K562 (cell line): ENCODE measurements around the gene TUBD1. TPM values are rescaled to one million over a fixed set of nuclear protein-coding genes. Genes with fewer than 3 reads are reported as not detected.

Experiments
- ATAC-seq: fragments of 200-7000 bp; cut with Tn5 transposase; 3 replicates; pipeline ENCODE4 v1.9.1; 2020; ENCODE audit warnings: moderate library complexity
- BruUV-seq: library from RNA; stranded (reverse); fragments of 400-500 nt; replicated peaks from 2 replicates; lab custom pipeline; 2021; lab: Mats Ljungman, UMichigan
- CTCF ChIA-PET: fragments of 300-600 bp; formaldehyde crosslinking; extraction: SDS; loops from one replicate; lab custom pipeline; 2021; ENCODE audit warnings: low intra/inter-chr PET ratio; lab: Yijun Ruan, JAX
- POLR2A ChIA-PET: fragments of 300-600, 350-650 bp; sonication (Branson Sonifier 250); formaldehyde crosslinking; extraction: SDS; loops from one replicate; lab custom pipeline; 2021; ENCODE audit warnings: antibody characterized with exemption, inconsistent platforms; lab: Yijun Ruan, JAX
- DNase-seq, 4 experiments: peaks; one replicate each; pipeline versions ENCODE4 v3.0.0 to v3.0.0-alpha.2; 2011 to 2018; ENCODE audit warnings: low spot score in 3 of 4, mixed read lengths in 3 of 4; ENCODE audit errors: extremely low read depth in 1 of 4
- FAIRE-seq: peaks from 2 replicates; lab custom pipeline; 2011; peaks lifted over from hg19 to GRCh38; lab: Jason Lieb, UNC
- H2AFZ ChIP-seq: 2 replicates; pipeline ENCODE4 v1.6.0; 2011; ENCODE audit warnings: low read depth, low read length, control low read depth, inconsistent platforms
- H3K27ac ChIP-seq: fragments of 200-600 bp; 3 replicates; pipeline ENCODE4 v1.8.0; 2011; ENCODE audit warnings: low read depth, mild to moderate bottlenecking, control low read depth, inconsistent platforms, low read length, moderate library complexity, mixed read lengths; ENCODE audit errors: extremely low read depth
- H3K27me3 ChIP-seq, 2 experiments: fragments of 300-600 bp in 1 of 2; 2 replicates in 1 of 2; 3 replicates in 1 of 2; pipeline versions ENCODE4 v1.6.0 to v1.8.0; 2011; ENCODE audit warnings: inconsistent platforms in 2 of 2, low read length in 2 of 2, mild to moderate bottlenecking in 1 of 2, mixed read lengths in 1 of 2, moderate library complexity in 1 of 2; ENCODE audit not compliant: control insufficient read depth in 2 of 2, insufficient read depth in 2 of 2
- H3K36me3 ChIP-seq: fragments of 300-600 bp; 3 replicates; pipeline ENCODE4 v1.8.0; 2011; ENCODE audit warnings: mild to moderate bottlenecking, low read length, inconsistent platforms; ENCODE audit not compliant: control insufficient read depth, insufficient read depth
- H3K4me1 ChIP-seq, 2 experiments: fragments of 200-600 bp in 1 of 2; replicated peaks in 1 of 2; 2 replicates in 1 of 2; 3 replicates in 1 of 2; pipeline versions ENCODE4 v1.5.1 to v1.8.0; 2011; ENCODE audit warnings: inconsistent platforms in 2 of 2, low read length in 2 of 2, mild to moderate bottlenecking in 1 of 2, mixed read lengths in 1 of 2, moderate library complexity in 1 of 2; ENCODE audit not compliant: control insufficient read depth in 2 of 2, insufficient read depth in 2 of 2
- H3K4me2 ChIP-seq: 2 replicates; pipeline ENCODE4 v1.6.1; 2011; ENCODE audit warnings: low read length, control low read depth, inconsistent platforms, mixed read lengths; ENCODE audit not compliant: insufficient read depth
- H3K4me3 ChIP-seq: fragments of 200-600 bp; sonication (generic), shearing (Covaris generic); 2 replicates; pipeline ENCODE4 v1.5.1; 2016; ENCODE audit warnings: control low read depth, inconsistent platforms
- H3K79me2 ChIP-seq: fragments of 200-600 bp; 3 replicates; pipeline ENCODE4 v1.8.0; 2011; ENCODE audit warnings: low read length, inconsistent platforms; ENCODE audit not compliant: control insufficient read depth, insufficient read depth
- H3K9ac ChIP-seq, 2 experiments: 2 replicates each; pipeline versions ENCODE4 v1.6.0 to v1.6.1; 2011; ENCODE audit warnings: low read depth in 2 of 2, low read length in 2 of 2, control low read depth in 1 of 2, inconsistent platforms in 1 of 2, mild to moderate bottlenecking in 1 of 2, mixed read lengths in 1 of 2; ENCODE audit not compliant: insufficient read depth in 1 of 2
- H3K9me1 ChIP-seq: one replicate; pipeline ENCODE4 v1.6.0; 2011; ENCODE audit warnings: inconsistent platforms, mild to moderate bottlenecking, low read length, moderate library complexity; ENCODE audit not compliant: control insufficient read depth, insufficient read depth
- H3K9me3 ChIP-seq: replicated peaks from 2 replicates; pipeline ENCODE4 v1.5.1; 2011; ENCODE audit warnings: low read depth, low read length, inconsistent platforms; ENCODE audit not compliant: control insufficient read depth, insufficient read depth
- H4K20me1 ChIP-seq: replicated peaks from 2 replicates; pipeline ENCODE4 v1.6.1; 2011; ENCODE audit warnings: low read length, inconsistent platforms, mixed read lengths; ENCODE audit not compliant: control insufficient read depth, insufficient read depth
- CBX3 ChIP-seq, 2 experiments: IDR thresholded peaks; 1 replicate in 1 of 2; 2 replicates in 1 of 2; pipeline ENCODE4 v1.6.1; 2012; ENCODE audit warnings: inconsistent platforms in 2 of 2, low read length in 2 of 2, borderline replicate concordance in 1 of 2, control low read depth in 1 of 2
- CXXC5 ChIP-seq: fragments of 250-450 bp; sonication (Bioruptor Pico); IDR thresholded peaks from 2 replicates; pipeline ENCODE4 v1.8.0; 2022; ENCODE audit warnings: inconsistent platforms, mild to moderate bottlenecking, moderate library complexity
- EGR1 ChIP-seq: fragments of 450-650 bp; conservative IDR thresholded peaks from 2 replicates; pipeline ENCODE4 v1.6.1; 2017; ENCODE audit warnings: mild to moderate bottlenecking
- GATA2 ChIP-seq: sonication (generic); formaldehyde crosslinking; IDR thresholded peaks from 2 replicates; pipeline ENCODE4 v1.4.0; 2020; ENCODE audit warnings: mild to moderate bottlenecking, missing genetic modification reagents
- KLF6 ChIP-seq: fragments of 250-450 bp; sonication (Bioruptor Pico); IDR thresholded peaks from 2 replicates; pipeline ENCODE4 v1.4.0; 2020; ENCODE audit warnings: mild to moderate bottlenecking, moderate library complexity, borderline replicate concordance
- SP2 ChIP-seq: IDR thresholded peaks from 2 replicates; pipeline ENCODE4 v1.6.1; 2011; ENCODE audit warnings: mild to moderate bottlenecking, low read depth, low read length, moderate library complexity; ENCODE audit not compliant: poor library complexity, severe bottlenecking; ENCODE audit errors: extremely low read depth
- WGBS: fragments of 100-300 bp; shearing (Covaris generic); methylation state at CpG from one replicate; pipeline ENCODE4 v1.1.6; 2016; ENCODE audit warnings: low coverage, mixed read lengths; ENCODE audit not compliant: insufficient coverage; ENCODE audit errors: missing lambda C conversion rate; 5-methylcytosine and 5-hydroxymethylcytosine counted together
- in situ Hi-C: fragments of 300-500 bp; cut with MboI; formaldehyde crosslinking; loops from 4 replicates; pipeline ENCODE4 v1.15.0; 2018; ENCODE audit warnings: inconsistent platforms, mixed read lengths
- intact Hi-C: fragments of 100-400 bp; cut with micrococcal nuclease; formaldehyde crosslinking; loops from 2 replicates; pipeline ENCODE4 v1.14.2; 2022
- polyA plus RNA-seq, 8 experiments: library from polyadenylated mRNA; depleted of rRNA in 4 of 8; stranded (reverse) in 5 of 8; unstranded in 3 of 8; fragments of >200 nt; fragmentation: Nextera tagmentation in 2 of 8; fragmentation: Illumina TruSeq in 1 of 8; extraction: Ambion mirVana in 2 of 8; extraction: Trizol in 1 of 8; gene quantifications; 2 replicates each; pipeline versions ENCODE4 v1.2.1 to v1.2.3, GENCODE V29; 2011 to 2014; ENCODE audit warnings: inconsistent platforms in 1 of 8, missing spikeins in 1 of 8
- total RNA-seq, 7 experiments: library from RNA; depleted of rRNA in 6 of 7; stranded (reverse); fragments of >200 nt in 6 of 7; fragmentation: Illumina TruSeq in 2 of 7; extraction: Trizol in 2 of 7; gene quantifications; 2 replicates each; pipeline versions ENCODE4 v1.2.1 to v1.2.3, GENCODE V29; 2011 to 2021; ENCODE audit warnings: low replicate concordance in 1 of 7
- TF ChIP-seq, protein P1 (sequence below): fragments of 250-450 bp; sonication (Bioruptor Pico); IDR thresholded peaks from 2 replicates; pipeline ENCODE4 v1.9.0; 2021; ENCODE audit warnings: mild to moderate bottlenecking, inconsistent platforms
- TF ChIP-seq, protein P2 (sequence below): fragments of 450-650 bp; IDR thresholded peaks from 2 replicates; pipeline ENCODE4 v1.6.1; 2017; ENCODE audit warnings: antibody characterized with exemption

Gene TUBD1
- total and polyA plus RNA-seq, 9 of the 15 experiments (the other 6 are each of a cell fraction or from before 2014, with no cell fraction given): 10.8 to 35.3 (median 17.9) TPM

DNA sequence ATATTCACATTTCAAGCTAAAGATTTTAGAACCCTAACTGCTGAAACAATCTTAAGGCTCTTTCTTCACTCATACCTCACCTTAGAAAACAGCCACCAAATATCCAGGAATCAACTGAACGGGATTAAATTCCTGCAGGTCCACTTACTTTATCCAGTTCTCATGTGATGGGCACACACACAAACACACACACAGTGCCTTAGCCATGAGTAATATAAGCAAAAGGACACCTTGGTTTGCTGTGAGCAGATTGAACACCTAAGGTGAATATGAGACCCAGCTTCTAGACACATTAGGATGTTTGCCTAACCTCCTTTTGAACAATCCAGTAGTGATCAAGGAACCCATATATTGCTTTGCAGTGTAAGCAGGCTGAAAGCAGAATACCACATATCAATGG lies 81.5 kb downstream of the TUBD1 start:
- 87% methylated on average over 1 of the region's 1 CpG for WGBS
- in situ Hi-C loops (no loop called here), intact Hi-C loops (no loop called here)
- Histone ChIP-seq H3K9me3 (no peaks in the 10 kb centered on the region), H3K36me3 (peaks cover 32% of the 10 kb centered on the region), H3K9me1 (no peaks in the 10 kb centered on the region), H3K4me3 (no peak overlapping the region), H2AFZ (no peak overlapping the region), H4K20me1 (no peaks in the 10 kb centered on the region), H3K4me2 (no peak overlapping the region), H3K27me3 (no peaks in the 10 kb centered on the region), H3K9ac (no peak overlapping the region), H3K79me2 (no peaks in the 10 kb centered on the region), H3K27ac (no peak overlapping the region), H3K4me1 (no peaks in the 10 kb centered on the region)
- ChIA-PET POLR2A (no interaction called here), CTCF (no interaction called here)
- ATAC-seq (no peak), FAIRE-seq (no peak), DNase-seq (no peak)
- no TSS peak for BruUV-seq
- TF ChIP-seq CBX3 (IDR thresholded peaks at IDR 0.05; ENCODE audit: borderline replicate concordance in 1 of 2, low read length in 2 of 2) (no peak), KLF6 (CRISPR knock-in tag) (no peak), EGR1 (no peak), GATA2 (no peak), CXXC5 (CRISPR knock-in tag) (no peak), SP2 (no peak)
- TF ChIP-seq, protein P1, sequence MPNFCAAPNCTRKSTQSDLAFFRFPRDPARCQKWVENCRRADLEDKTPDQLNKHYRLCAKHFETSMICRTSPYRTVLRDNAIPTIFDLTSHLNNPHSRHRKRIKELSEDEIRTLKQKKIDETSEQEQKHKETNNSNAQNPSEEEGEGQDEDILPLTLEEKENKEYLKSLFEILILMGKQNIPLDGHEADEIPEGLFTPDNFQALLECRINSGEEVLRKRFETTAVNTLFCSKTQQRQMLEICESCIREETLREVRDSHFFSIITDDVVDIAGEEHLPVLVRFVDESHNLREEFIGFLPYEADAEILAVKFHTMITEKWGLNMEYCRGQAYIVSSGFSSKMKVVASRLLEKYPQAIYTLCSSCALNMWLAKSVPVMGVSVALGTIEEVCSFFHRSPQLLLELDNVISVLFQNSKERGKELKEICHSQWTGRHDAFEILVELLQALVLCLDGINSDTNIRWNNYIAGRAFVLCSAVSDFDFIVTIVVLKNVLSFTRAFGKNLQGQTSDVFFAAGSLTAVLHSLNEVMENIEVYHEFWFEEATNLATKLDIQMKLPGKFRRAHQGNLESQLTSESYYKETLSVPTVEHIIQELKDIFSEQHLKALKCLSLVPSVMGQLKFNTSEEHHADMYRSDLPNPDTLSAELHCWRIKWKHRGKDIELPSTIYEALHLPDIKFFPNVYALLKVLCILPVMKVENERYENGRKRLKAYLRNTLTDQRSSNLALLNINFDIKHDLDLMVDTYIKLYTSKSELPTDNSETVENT (CRISPR knock-in tag): no peak
- TF ChIP-seq, protein P2, sequence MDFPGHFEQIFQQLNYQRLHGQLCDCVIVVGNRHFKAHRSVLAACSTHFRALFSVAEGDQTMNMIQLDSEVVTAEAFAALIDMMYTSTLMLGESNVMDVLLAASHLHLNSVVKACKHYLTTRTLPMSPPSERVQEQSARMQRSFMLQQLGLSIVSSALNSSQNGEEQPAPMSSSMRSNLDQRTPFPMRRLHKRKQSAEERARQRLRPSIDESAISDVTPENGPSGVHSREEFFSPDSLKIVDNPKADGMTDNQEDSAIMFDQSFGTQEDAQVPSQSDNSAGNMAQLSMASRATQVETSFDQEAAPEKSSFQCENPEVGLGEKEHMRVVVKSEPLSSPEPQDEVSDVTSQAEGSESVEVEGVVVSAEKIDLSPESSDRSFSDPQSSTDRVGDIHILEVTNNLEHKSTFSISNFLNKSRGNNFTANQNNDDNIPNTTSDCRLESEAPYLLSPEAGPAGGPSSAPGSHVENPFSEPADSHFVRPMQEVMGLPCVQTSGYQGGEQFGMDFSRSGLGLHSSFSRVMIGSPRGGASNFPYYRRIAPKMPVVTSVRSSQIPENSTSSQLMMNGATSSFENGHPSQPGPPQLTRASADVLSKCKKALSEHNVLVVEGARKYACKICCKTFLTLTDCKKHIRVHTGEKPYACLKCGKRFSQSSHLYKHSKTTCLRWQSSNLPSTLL: no peak
